Naive thymus-derived CD4-positive, alpha-beta T cell (primary cell): Measurements from ENCODE around the gene KLK7. TPM values are rescaled to one million over a fixed set of nuclear protein-coding genes. Genes with fewer than 3 reads are reported as not detected.

Source experiments
- ATAC-seq: fragments of 150-1000 bp; cut with Tn5 transposase; 2 replicates; pipeline ENCODE4 v1.10.0; 2021; ENCODE audit warnings: mild to moderate bottlenecking, moderate library complexity
- CTCF ChIA-PET: fragments of 350-600 bp; sonication (Branson Sonifier 250); formaldehyde crosslinking; loops from one replicate; lab custom pipeline; 2021; ENCODE audit warnings: antibody characterized with exemption; lab: Charles Lee
- POLR2A ChIA-PET: fragments of 350-600 bp; sonication (Branson Sonifier 250); formaldehyde crosslinking; loops from one replicate; lab custom pipeline; 2021; ENCODE audit warnings: antibody characterized with exemption, inconsistent platforms; lab: Charles Lee
- DNase-seq, 9 donors: peaks; one replicate each; pipeline versions ENCODE4 v3.0.0 to v3.0.0-alpha.2; 2020 to 2022; ENCODE audit warnings: mixed read lengths in 1 of 9
- H3K27ac ChIP-seq: one replicate; pipeline ENCODE4 v1.7.0; 2013; ENCODE audit warnings: mild to moderate bottlenecking, low read depth, low read length, moderate library complexity
- H3K27me3 ChIP-seq, 2 donors: one replicate each; pipeline ENCODE4 v1.7.0; 2013; ENCODE audit warnings: low read length in 2 of 2, mild to moderate bottlenecking in 2 of 2, moderate library complexity in 2 of 2; ENCODE audit not compliant: control insufficient read depth in 2 of 2, insufficient read depth in 2 of 2
- H3K36me3 ChIP-seq, 3 experiments: 1 replicate in 2 of 3; 2 replicates in 1 of 3; pipeline ENCODE4 v1.7.0; 2013; ENCODE audit warnings: low read length in 3 of 3, mild to moderate bottlenecking in 3 of 3, moderate library complexity in 1 of 3; ENCODE audit not compliant: insufficient read depth in 3 of 3, control insufficient read depth in 2 of 3
- H3K4me1 ChIP-seq, 2 donors: one replicate each; pipeline ENCODE4 v1.7.0; 2013; ENCODE audit warnings: low read length in 2 of 2, mild to moderate bottlenecking in 2 of 2, moderate library complexity in 1 of 2; ENCODE audit not compliant: control insufficient read depth in 2 of 2, insufficient read depth in 2 of 2
- H3K4me3 ChIP-seq: 2 replicates; pipeline ENCODE4 v1.7.0; 2013; ENCODE audit warnings: mild to moderate bottlenecking, low read length
- H3K9me3 ChIP-seq, 3 experiments: 1 replicate in 2 of 3; 2 replicates in 1 of 3; pipeline ENCODE4 v1.7.0; 2013; ENCODE audit warnings: low read length in 3 of 3; ENCODE audit not compliant: control insufficient read depth in 2 of 3
- H3K27ac Mint-ChIP-seq, 9 donors: one replicate each; pipeline ENCODE4 v1.8.0; 2020 to 2022; ENCODE audit warnings: mixed read lengths in 9 of 9, mild to moderate bottlenecking in 8 of 9, moderate library complexity in 5 of 9, inconsistent platforms in 2 of 9
- H3K27me3 Mint-ChIP-seq, 5 donors: one replicate each; pipeline ENCODE4 v1.8.0; 2021 to 2022; ENCODE audit warnings: mixed read lengths in 5 of 5, mild to moderate bottlenecking in 1 of 5
- H3K36me3 Mint-ChIP-seq, 5 donors: one replicate each; pipeline ENCODE4 v1.8.0; 2020 to 2022; ENCODE audit warnings: mixed read lengths in 5 of 5, mild to moderate bottlenecking in 3 of 5, inconsistent platforms in 1 of 5
- H3K4me1 Mint-ChIP-seq, 7 donors: one replicate each; pipeline ENCODE4 v1.8.0; 2020 to 2022; ENCODE audit warnings: mixed read lengths in 7 of 7, mild to moderate bottlenecking in 3 of 7, inconsistent platforms in 1 of 7
- H3K4me3 Mint-ChIP-seq, 10 donors: one replicate each; pipeline ENCODE4 v1.8.0; 2020 to 2022; ENCODE audit warnings: mild to moderate bottlenecking in 10 of 10, mixed read lengths in 10 of 10, moderate library complexity in 6 of 10, inconsistent platforms in 2 of 10
- H3K9me3 Mint-ChIP-seq, 11 donors: one replicate each; pipeline ENCODE4 v1.8.0; 2020 to 2022; ENCODE audit warnings: mixed read lengths in 11 of 11, mild to moderate bottlenecking in 4 of 11, inconsistent platforms in 1 of 11, moderate library complexity in 1 of 11
- intact Hi-C, 2 donors: fragments of 100-400 bp; cut with micrococcal nuclease; formaldehyde crosslinking; loops; one replicate each; pipeline ENCODE4 v1.15.1; 2023
- polyA plus RNA-seq, 2 donors: library from polyadenylated mRNA; unstranded; fragments of 300-500 nt; fragmentation: Illumina TruSeq; gene quantifications; one replicate each; pipeline ENCODE4 v1.2.3, GENCODE V29; 2021
- total RNA-seq, 6 experiments: library from RNA in 5 of 6; stranded (reverse) in 5 of 6; gene quantifications; 1 replicate in 5 of 6; 2 replicates in 1 of 6; pipeline ENCODE4 v1.2.3 and lab custom pipeline; 2021 to 2026

KLK7 gene
- total RNA-seq (not detected), polyA plus RNA-seq (not detected), total RNA-seq (lab: John Stamatoyannopoulos, UW) (not detected)

DNA sequence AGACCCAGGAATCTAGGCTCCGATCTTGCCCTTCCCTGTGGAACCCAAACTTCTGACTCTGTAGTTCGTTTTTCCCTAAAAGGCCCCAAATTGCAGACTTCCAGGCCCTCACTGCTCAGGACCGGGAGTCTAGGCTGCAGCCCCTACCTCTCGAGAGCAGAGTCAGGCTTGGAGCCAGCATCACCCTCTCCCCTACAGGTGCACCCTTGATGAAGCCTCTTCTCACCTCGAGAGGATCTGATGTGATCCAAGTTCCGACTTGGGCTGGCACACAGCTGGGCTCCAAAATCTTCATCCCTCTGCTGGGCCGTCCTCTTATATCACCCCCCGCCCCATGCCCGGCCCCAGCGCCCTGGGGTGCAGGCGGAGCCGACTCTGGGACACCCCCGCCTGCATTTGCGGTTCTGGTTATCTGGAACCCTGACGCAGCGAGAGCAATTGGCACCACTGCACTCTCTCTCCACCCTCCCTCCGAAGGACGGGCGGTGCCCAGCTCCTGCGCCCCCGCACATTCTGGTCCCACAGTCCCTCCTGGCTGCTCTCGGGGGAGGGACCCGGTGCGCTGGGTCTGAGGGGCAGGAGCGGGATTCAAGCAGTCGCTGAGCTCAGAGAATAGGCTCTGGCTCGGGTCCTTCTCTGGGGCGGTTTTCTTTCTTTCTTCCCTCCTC lies at the start of gene KLK7:
Gene KLK7, minus strand, starts transcription at position 293 of the 668 bp plus-strand sequence. CDS start 1,518 bp downstream, outside the sequence.
- no peak within 1 kb of the TSS for H3K4me3 ChIP-seq
- H3K27ac ChIP-seq = no peak within 1 kb of the TSS
- intact Hi-C loops = no loop called here
- Mint-ChIP-seq H3K4me3 (no peak within 1 kb of the TSS), H3K27me3 (peaks cover 21 to 69% (median 57%) of the 10 kb centered on the region in 5 donors), H3K27ac (no peak within 1 kb of the TSS), H3K9me3 (peaks cover 0 to 7% (median 3%) of the 10 kb centered on the region in 11 donors), H3K4me1 (peaks cover 0 to 3% (median 0%) of the 10 kb centered on the region in 7 donors), H3K36me3 (peaks cover 0 to 4% (median 0%) of the 10 kb centered on the region in 5 donors)
- H3K27me3 ChIP-seq = no peaks in the 10 kb centered on the region
- POLR2A ChIA-PET = no interaction called here
- CTCF ChIA-PET = no interaction called here
- H3K9me3 ChIP-seq = no peaks in the 10 kb centered on the region
- H3K4me1 ChIP-seq = no peaks in the 10 kb centered on the region
- no peaks in the 10 kb centered on the region for H3K36me3 ChIP-seq
- DNase-seq (no peak), ATAC-seq (no peak)

DNA sequence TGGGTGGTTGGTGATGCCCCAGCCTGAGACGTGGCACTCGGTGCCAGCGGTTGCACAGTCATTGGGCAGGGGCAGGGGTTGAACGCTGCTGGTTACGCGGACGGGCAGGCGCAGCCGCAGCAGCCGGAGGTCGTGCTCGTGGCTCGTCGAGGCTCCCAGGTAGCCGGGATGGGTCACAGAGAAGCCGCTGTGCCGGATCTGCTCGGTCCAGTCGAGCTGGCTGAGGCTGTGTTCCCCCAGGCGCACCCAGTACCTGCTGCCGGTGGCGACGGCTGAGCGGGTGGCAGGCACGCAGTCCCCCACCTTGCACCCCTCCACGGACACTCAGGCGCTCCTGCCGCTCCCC lies 48.1 kb upstream of the KLK7 start:
- no peaks in the 10 kb centered on the region for H3K27me3 ChIP-seq
- H3K27me3 Mint-ChIP-seq = peaks cover 0 to 69% (median 38%) of the 10 kb centered on the region in 5 donors

DNA sequence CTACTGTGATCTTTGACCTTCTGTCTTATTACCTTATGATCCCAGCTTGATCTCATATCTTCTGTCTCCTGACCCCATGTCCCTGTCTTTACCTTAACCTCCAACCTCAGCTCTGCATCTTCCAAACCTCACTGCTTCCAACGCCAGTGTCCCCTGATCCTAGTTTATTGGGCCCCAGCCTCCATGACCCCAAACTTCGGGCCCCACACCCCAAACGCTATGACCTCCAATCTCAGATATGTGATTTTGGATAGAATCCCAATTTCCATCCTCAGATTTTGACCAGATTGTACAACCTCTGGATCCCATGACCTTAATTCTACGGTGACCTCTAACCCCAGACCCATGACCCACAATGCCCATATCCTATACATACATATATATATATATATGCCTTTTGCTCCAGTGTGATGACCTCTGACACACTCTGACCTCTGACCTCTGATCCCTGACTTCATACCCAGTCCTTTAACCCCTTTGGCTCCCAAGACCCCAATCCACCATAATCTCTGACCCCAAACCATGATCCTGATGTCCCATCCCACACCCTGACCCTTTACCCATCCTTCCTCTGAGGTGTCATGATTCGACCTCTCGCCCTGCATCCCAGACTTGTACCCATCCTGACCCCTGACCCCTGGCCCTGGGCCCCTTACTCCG lies 47.6 kb upstream of the KLK7 start:
- H3K4me3 ChIP-seq = no peak overlapping the region
- Mint-ChIP-seq H3K9me3 (peaks cover 0 to 4% (median 0%) of the 10 kb centered on the region in 11 donors), H3K27me3 (peaks cover 0 to 73% (median 42%) of the 10 kb centered on the region in 5 donors), H3K4me3 (no peak overlapping the region), H3K27ac (no peak overlapping the region), H3K36me3 (peaks cover 0 to 6% (median 4%) of the 10 kb centered on the region in 5 donors), H3K4me1 (peaks cover 0 to 4% (median 0%) of the 10 kb centered on the region in 7 donors)
- intact Hi-C loops = no loop called here
- no peaks in the 10 kb centered on the region for H3K27me3 ChIP-seq
- ChIA-PET POLR2A (no interaction called here), CTCF (no interaction called here)
- H3K9me3 ChIP-seq = no peaks in the 10 kb centered on the region
- no peak overlapping the region for H3K27ac ChIP-seq
- no peaks in the 10 kb centered on the region for H3K36me3 ChIP-seq
- ATAC-seq (no peak), DNase-seq (no peak)
- no peaks in the 10 kb centered on the region for H3K4me1 ChIP-seq

More for the DNA sequence above, 48.1 kb upstream of the KLK7 start:
- H3K36me3 Mint-ChIP-seq = peaks cover 0 to 6% (median 2%) of the 10 kb centered on the region in 5 donors
- CTCF ChIA-PET = no interaction called here
- H3K4me3 Mint-ChIP-seq = no peak overlapping the region
- POLR2A ChIA-PET = no interaction called here
- peaks cover 0 to 4% (median 0%) of the 10 kb centered on the region in 11 donors for H3K9me3 Mint-ChIP-seq
- Histone ChIP-seq H3K4me1 (no peaks in the 10 kb centered on the region), H3K27ac (no peak overlapping the region), H3K36me3 (no peaks in the 10 kb centered on the region), H3K9me3 (no peaks in the 10 kb centered on the region), H3K4me3 (no peak overlapping the region)
- ATAC-seq (no peak), DNase-seq (no peak)
- H3K27ac Mint-ChIP-seq = no peak overlapping the region
- H3K4me1 Mint-ChIP-seq = peaks cover 0 to 4% (median 0%) of the 10 kb centered on the region in 7 donors
- intact Hi-C loops = no loop called here

DNA sequence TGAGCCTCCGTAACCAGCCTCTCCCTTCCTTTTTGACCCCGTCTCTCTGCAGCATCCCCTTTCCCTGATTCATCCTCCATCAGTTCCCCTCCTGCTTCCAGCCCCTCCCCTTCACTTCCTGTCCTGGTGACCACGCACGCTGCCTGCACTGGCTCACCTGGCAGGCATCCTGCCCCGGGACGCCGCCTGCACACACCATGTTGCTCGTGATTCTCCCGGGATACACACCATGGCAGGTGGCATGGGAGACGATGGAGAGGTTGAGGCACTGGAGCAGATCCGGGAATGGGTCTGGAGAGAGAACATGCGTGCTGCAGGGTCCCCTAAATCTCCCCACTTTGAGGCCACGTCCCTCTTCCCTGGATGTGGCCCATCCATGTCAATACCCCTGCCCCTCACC lies 46.9 kb upstream of the KLK7 start:
- no peaks in the 10 kb centered on the region for H3K4me1 ChIP-seq
- peaks cover 0 to 76% (median 42%) of the 10 kb centered on the region in 5 donors for H3K27me3 Mint-ChIP-seq
- POLR2A ChIA-PET = no interaction called here

DNA sequence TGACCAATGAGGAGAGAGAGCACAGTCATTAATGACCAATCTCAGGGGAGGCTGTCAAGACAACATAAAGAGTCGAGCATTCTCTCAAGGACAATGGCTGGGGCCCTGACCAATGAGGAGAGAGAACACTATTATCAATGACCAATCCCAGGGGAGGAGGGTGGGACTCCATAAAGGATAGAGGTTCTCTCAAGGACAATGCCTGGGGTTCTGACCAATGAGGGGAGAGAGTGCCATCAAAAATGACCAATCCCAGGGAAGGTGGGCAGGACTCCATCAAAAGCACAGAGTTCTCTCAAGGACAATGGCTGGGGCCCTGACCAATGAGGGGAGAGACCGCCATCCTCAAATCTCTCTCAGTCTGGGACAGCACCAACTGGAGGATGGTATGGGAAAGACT lies 46.0 kb upstream of the KLK7 start:
- Mint-ChIP-seq H3K9me3 (peaks cover 0 to 4% (median 0%) of the 10 kb centered on the region in 11 donors), H3K4me1 (peaks cover 0 to 4% (median 0%) of the 10 kb centered on the region in 7 donors), H3K36me3 (peaks cover 0 to 4% (median 4%) of the 10 kb centered on the region in 5 donors), H3K27ac (no peak overlapping the region), H3K27me3 (peaks cover 0 to 76% (median 45%) of the 10 kb centered on the region in 5 donors), H3K4me3 (no peak overlapping the region)
- ChIA-PET CTCF (interaction anchor here (0.7 kb wide), 1 partner anchor 133 kb away, joined by 3 read pairs; no protein-coding TSS in a partner anchor), POLR2A (no interaction called here)
- H3K4me3 ChIP-seq = no peak overlapping the region
- intact Hi-C loops = no loop called here
- no peak for DNase-seq
- H3K27me3 ChIP-seq = no peaks in the 10 kb centered on the region
- no peaks in the 10 kb centered on the region for H3K36me3 ChIP-seq
- ATAC-seq = no peak
- no peaks in the 10 kb centered on the region for H3K4me1 ChIP-seq
- no peaks in the 10 kb centered on the region for H3K9me3 ChIP-seq
- no peak overlapping the region for H3K27ac ChIP-seq

More for the DNA sequence above, 46.9 kb upstream of the KLK7 start:
- no peaks in the 10 kb centered on the region for H3K27me3 ChIP-seq
- H3K9me3 ChIP-seq = no peaks in the 10 kb centered on the region
- no peak overlapping the region for H3K4me3 ChIP-seq
- no peak for DNase-seq
- intact Hi-C loops = no loop called here
- no peak for ATAC-seq
- CTCF ChIA-PET = no interaction called here
- peaks cover 0 to 4% (median 0%) of the 10 kb centered on the region in 11 donors for H3K9me3 Mint-ChIP-seq
- H3K36me3 Mint-ChIP-seq = peaks cover 0 to 6% (median 4%) of the 10 kb centered on the region in 5 donors
- H3K36me3 ChIP-seq = no peaks in the 10 kb centered on the region
- H3K27ac Mint-ChIP-seq = peak overlapping the region in 1 of 9 donors; percentile 44
- peaks cover 0 to 4% (median 0%) of the 10 kb centered on the region in 7 donors for H3K4me1 Mint-ChIP-seq
- no peak overlapping the region for H3K27ac ChIP-seq
- no peak overlapping the region for H3K4me3 Mint-ChIP-seq

DNA sequence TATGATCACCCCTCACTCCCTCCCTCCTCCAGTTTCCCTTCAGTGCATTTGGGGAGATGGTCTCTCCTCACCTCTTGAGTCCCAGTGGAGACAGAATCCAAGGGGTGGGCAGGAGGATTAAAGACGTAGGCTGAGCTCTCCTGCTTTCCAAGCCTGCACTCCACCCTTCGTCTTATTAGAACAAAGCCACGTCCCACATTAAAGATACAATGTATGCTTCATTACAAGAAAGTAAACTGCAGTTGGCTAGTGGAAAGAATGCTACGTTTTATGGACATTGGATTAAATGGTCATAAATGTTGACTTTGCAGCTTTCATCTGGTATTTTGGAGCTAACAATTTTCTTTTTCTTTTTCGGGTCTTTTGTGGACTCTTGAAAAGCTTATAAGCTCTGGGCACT lies 44.2 kb upstream of the KLK7 start:
- ChIA-PET CTCF (no interaction called here), POLR2A (no interaction called here)
- DNase-seq (no peak), ATAC-seq (no peak)
- H3K27me3 Mint-ChIP-seq = peaks cover 0 to 74% (median 45%) of the 10 kb centered on the region in 5 donors
- H3K27ac ChIP-seq = no peak overlapping the region
- no peaks in the 10 kb centered on the region for H3K9me3 ChIP-seq
- peaks cover 0 to 4% (median 3%) of the 10 kb centered on the region in 5 donors for H3K36me3 Mint-ChIP-seq
- H3K27me3 ChIP-seq = no peaks in the 10 kb centered on the region
- H3K4me3 Mint-ChIP-seq = no peak overlapping the region
- no peak overlapping the region for H3K4me3 ChIP-seq
- no peaks in the 10 kb centered on the region for H3K4me1 ChIP-seq
- no peak overlapping the region for H3K27ac Mint-ChIP-seq
- peaks cover 0 to 2% (median 0%) of the 10 kb centered on the region in 7 donors for H3K4me1 Mint-ChIP-seq
- intact Hi-C loops = no loop called here
- peaks cover 0 to 4% (median 0%) of the 10 kb centered on the region in 11 donors for H3K9me3 Mint-ChIP-seq
- no peaks in the 10 kb centered on the region for H3K36me3 ChIP-seq
